K562 (cell line): Measurements from ENCODE around the gene TXNDC9. TPM values are rescaled to one million over a fixed set of nuclear protein-coding genes. Genes with fewer than 3 reads are reported as not detected.
A peak's percentile ranks its signal among the peaks of the same experiment; 100 is the strongest.

Experiments used
- ARID1B ChIP-seq: fragments of 450-650 bp; IDR thresholded peaks from 2 replicates; pipeline ENCODE4 v1.6.1; 2016; ENCODE audit warnings: antibody characterized with exemption, mild to moderate bottlenecking, inconsistent platforms
- BRD9 ChIP-seq: fragments of 450-650 bp; IDR thresholded peaks from 2 replicates; pipeline ENCODE4 v1.6.1; 2018; ENCODE audit warnings: low read depth; ENCODE audit not compliant: partially characterized antibody
- EHMT2 ChIP-seq: fragments of 450-650 bp; IDR thresholded peaks from 2 replicates; pipeline ENCODE4 v1.6.1; 2018; ENCODE audit warnings: antibody characterized with exemption
- ELF4 ChIP-seq: fragments of 450-650 bp; formaldehyde crosslinking; IDR thresholded peaks from 2 replicates; pipeline ENCODE4 v1.4.0; 2022; ENCODE audit warnings: missing genetic modification characterization
- ERF ChIP-seq: fragments of 450-650 bp; formaldehyde crosslinking; IDR thresholded peaks from 2 replicates; pipeline ENCODE4 v1.4.0; 2020; ENCODE audit warnings: mild to moderate bottlenecking, mixed read lengths
- ESRRA ChIP-seq: fragments of 450-650 bp; IDR thresholded peaks from 2 replicates; pipeline ENCODE4 v1.6.1; 2014; ENCODE audit warnings: low read depth, mild to moderate bottlenecking, moderate library complexity, borderline replicate concordance
- GATAD2B ChIP-seq: fragments of 450-650 bp; IDR thresholded peaks from 2 replicates; pipeline ENCODE4 v1.6.1; 2017; ENCODE audit warnings: mild to moderate bottlenecking, borderline replicate concordance
- HOXB6 ChIP-seq: fragments of 250-450 bp; sonication (Bioruptor Pico); IDR thresholded peaks from 2 replicates; pipeline ENCODE4 v1.5.1; 2022; ENCODE audit warnings: mild to moderate bottlenecking, borderline replicate concordance
- NELFE ChIP-seq: IDR thresholded peaks from 2 replicates; pipeline ENCODE4 v1.6.1; 2011; ENCODE audit warnings: mild to moderate bottlenecking; ENCODE audit not compliant: insufficient read depth, insufficient read length
- NFE2L1 ChIP-seq: fragments of 450-650 bp; IDR thresholded peaks from 2 replicates; pipeline ENCODE4 v1.6.1; 2016; ENCODE audit warnings: missing genetic modification characterization, low read depth, mild to moderate bottlenecking, missing compliant biosample characterization, moderate library complexity, borderline replicate concordance
- PHB ChIP-seq: fragments of 250-450 bp; sonication (Bioruptor Pico); IDR thresholded peaks from 2 replicates; pipeline ENCODE4 v1.5.0; 2021
- POLR2B ChIP-seq: fragments of 450-650 bp; IDR thresholded peaks from 2 replicates; pipeline ENCODE4 v1.6.1; 2018; ENCODE audit warnings: low read depth; ENCODE audit not compliant: partially characterized antibody
- POLR3A ChIP-seq: IDR thresholded peaks from 2 replicates; pipeline ENCODE4 v1.6.1; 2011; ENCODE audit warnings: borderline replicate concordance, mild to moderate bottlenecking, moderate library complexity; ENCODE audit not compliant: insufficient read length, insufficient read depth; ENCODE audit errors: extremely low read depth
- PRPF4 ChIP-seq: fragments of 200-400 bp; formaldehyde crosslinking; IDR thresholded peaks from one replicate; pipeline ENCODE4 v1.6.1; 2017; ENCODE audit warnings: low read length, low read depth, mild to moderate bottlenecking; ENCODE audit not compliant: insufficient read depth, poor library complexity, severe bottlenecking
- RBM14 ChIP-seq: fragments of 200-400 bp; formaldehyde crosslinking; IDR thresholded peaks from 2 replicates; pipeline ENCODE4 v1.6.1; 2018; ENCODE audit warnings: low read depth, mild to moderate bottlenecking, low read length, moderate library complexity, borderline replicate concordance; ENCODE audit not compliant: insufficient read depth
- SRSF3 ChIP-seq: fragments of 200-400 bp; formaldehyde crosslinking; IDR thresholded peaks from 2 replicates; pipeline ENCODE4 v1.6.1; 2016; ENCODE audit warnings: mild to moderate bottlenecking, low read length, moderate library complexity; ENCODE audit not compliant: insufficient read depth
- SUPT5H ChIP-seq: fragments of 450-650 bp; IDR thresholded peaks from 2 replicates; pipeline ENCODE4 v1.6.1; 2016
- THRAP3 ChIP-seq: fragments of 450-650 bp; IDR thresholded peaks from 2 replicates; pipeline ENCODE4 v1.6.1; 2016; ENCODE audit warnings: mild to moderate bottlenecking, inconsistent platforms, borderline replicate concordance
- WHSC1 ChIP-seq: IDR thresholded peaks from one replicate; pipeline ENCODE4 v1.6.1; 2012; ENCODE audit warnings: low read length, control low read depth, inconsistent platforms
- ZC3H4 ChIP-seq: sonication (generic); formaldehyde crosslinking; IDR thresholded peaks from 2 replicates; pipeline ENCODE4 v1.9.0; 2021; ENCODE audit warnings: missing genetic modification reagents, borderline replicate concordance
- ZNF140 ChIP-seq: fragments of 250-450 bp; sonication (Bioruptor Pico); IDR thresholded peaks from 2 replicates; pipeline ENCODE4 v1.8.0; 2021; ENCODE audit warnings: moderate library complexity, mild to moderate bottlenecking, inconsistent platforms
- ZNF197 ChIP-seq: fragments of 200-800 bp; sonication (Bioruptor generic); IDR thresholded peaks from 2 replicates; pipeline ENCODE4 v1.6.1; 2016; ENCODE audit warnings: low read depth, missing genetic modification characterization, missing compliant biosample characterization
- ZNF384 ChIP-seq: IDR thresholded peaks from 2 replicates; pipeline ENCODE4 v1.6.1; 2012; ENCODE audit warnings: low read depth, low read length, improper control_type of control experiment
- ZNF408 ChIP-seq: fragments of 250-450 bp; sonication (Bioruptor Pico); IDR thresholded peaks from 2 replicates; pipeline ENCODE4 v1.4.0; 2020; ENCODE audit warnings: low read depth, mild to moderate bottlenecking, moderate library complexity
- ZNF77 ChIP-seq: fragments of 250-450 bp; sonication (Bioruptor Pico); IDR thresholded peaks from 2 replicates; pipeline ENCODE4 v1.5.0; 2020
- polyA plus RNA-seq, 8 experiments: library from polyadenylated mRNA; depleted of rRNA in 4 of 8; stranded (reverse) in 5 of 8; unstranded in 3 of 8; fragments of >200 nt; fragmentation: Nextera tagmentation in 2 of 8; fragmentation: Illumina TruSeq in 1 of 8; extraction: Ambion mirVana in 2 of 8; extraction: Trizol in 1 of 8; gene quantifications; 2 replicates each; pipeline versions ENCODE4 v1.2.1 to v1.2.3, GENCODE V29; 2011 to 2014; ENCODE audit warnings: inconsistent platforms in 1 of 8, missing spikeins in 1 of 8
- total RNA-seq, 7 experiments: library from RNA; depleted of rRNA in 6 of 7; stranded (reverse); fragments of >200 nt in 6 of 7; fragmentation: Illumina TruSeq in 2 of 7; extraction: Trizol in 2 of 7; gene quantifications; 2 replicates each; pipeline versions ENCODE4 v1.2.1 to v1.2.3, GENCODE V29; 2011 to 2021; ENCODE audit warnings: low replicate concordance in 1 of 7
- TF ChIP-seq, protein P1 (sequence below), 2 experiments: fragments of 450-650 bp; IDR thresholded peaks; 2 replicates each; pipeline ENCODE4 v1.6.1; 2016
- TF ChIP-seq, protein P2 (sequence below): fragments of 450-650 bp; formaldehyde crosslinking; IDR thresholded peaks from 2 replicates; pipeline ENCODE4 v1.4.0; 2020; ENCODE audit warnings: mild to moderate bottlenecking, mixed read lengths

The TXNDC9 gene
- total and polyA plus RNA-seq, 9 of the 15 experiments (the other 6 are each of a cell fraction or from before 2014, with no cell fraction given) = 37.5 to 211 (median 65.5) TPM

DNA sequence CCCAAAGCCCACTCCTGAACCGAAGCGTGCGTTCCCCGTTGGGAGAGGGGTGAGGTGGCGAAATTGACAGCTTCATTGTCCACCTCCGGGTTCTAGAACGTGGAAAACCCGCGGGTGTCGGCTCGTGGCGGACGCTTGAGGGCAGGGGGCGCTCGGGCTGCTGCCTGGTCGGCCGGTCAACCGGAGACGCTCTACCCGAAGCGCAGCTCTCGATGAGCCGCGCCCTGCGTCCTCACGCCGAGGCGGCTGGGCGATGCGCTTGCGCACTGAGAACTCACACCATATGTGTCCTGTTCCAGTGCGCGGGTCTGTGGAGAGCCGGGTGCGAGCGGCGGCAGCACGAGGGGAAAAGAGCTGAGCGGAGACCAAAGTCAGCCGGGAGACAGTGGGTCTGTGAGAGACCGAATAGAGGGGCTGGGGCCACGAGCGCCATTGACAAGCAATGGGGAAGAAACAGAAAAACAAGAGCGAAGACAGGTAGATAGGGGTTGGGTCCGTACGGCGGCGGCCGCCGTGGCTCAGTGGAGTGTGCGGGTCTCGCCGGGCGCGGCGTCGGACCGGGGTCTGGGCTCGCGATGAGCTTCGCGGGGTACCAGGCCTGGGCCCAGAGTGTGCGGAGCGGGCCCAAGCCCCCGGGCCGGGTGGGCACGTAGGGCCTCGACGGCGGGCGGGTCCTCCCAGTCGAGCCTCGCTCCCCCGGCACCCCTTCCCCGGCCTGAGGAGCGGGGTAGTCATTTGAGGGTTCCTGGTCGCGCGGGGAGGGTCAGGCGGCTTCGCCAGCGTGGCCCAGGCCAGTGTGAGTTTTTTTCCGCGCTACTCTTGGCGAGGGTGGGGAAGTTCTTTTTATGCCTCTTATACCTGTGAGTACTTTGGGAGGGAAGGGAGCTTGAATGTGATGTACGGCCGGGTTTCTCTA lies 1.2 kb upstream of the TXNDC9 start, which contains the start of gene EIF5B (continued):
- TF ChIP-seq ESRRA (0 out of 2 replicates have a peak, but pooled peaks have one; percentile 25), ZNF197 (CRISPR knock-in tag) (no peak), ZNF384 (no peak), POLR3A (no peak), HOXB6 (CRISPR knock-in tag) (no peak), POLR2B (peak; percentile 92), THRAP3 (no peak), ARID1B (no peak), RBM14 (no peak), ZNF77 (no peak), ZC3H4 (CRISPR knock-in tag) (0 out of 2 replicates have a peak, but pooled peaks have one; percentile 54), SUPT5H (peak; percentile 97), ELF4 (CRISPR knock-in tag) (no peak), BRD9 (no peak), ZNF408 (no peak), EHMT2 (no peak), ERF (CRISPR knock-in tag) (no peak), PHB (CRISPR knock-in tag) (no peak), ZNF140 (CRISPR knock-in tag) (no peak), PRPF4 (no peak), NFE2L1 (tag) (no peak), NELFE (no peak), WHSC1 (no peak), SRSF3 (0 out of 2 replicates have a peak, but pooled peaks have one; percentile 61), GATAD2B (peak; percentile 52; the same call in 1 of the 2 replicates)
- TF ChIP-seq, protein P1, sequence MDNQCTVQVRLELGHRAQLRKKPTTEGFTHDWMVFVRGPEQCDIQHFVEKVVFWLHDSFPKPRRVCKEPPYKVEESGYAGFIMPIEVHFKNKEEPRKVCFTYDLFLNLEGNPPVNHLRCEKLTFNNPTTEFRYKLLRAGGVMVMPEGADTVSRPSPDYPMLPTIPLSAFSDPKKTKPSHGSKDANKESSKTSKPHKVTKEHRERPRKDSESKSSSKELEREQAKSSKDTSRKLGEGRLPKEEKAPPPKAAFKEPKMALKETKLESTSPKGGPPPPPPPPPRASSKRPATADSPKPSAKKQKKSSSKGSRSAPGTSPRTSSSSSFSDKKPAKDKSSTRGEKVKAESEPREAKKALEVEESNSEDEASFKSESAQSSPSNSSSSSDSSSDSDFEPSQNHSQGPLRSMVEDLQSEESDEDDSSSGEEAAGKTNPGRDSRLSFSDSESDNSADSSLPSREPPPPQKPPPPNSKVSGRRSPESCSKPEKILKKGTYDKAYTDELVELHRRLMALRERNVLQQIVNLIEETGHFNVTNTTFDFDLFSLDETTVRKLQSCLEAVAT (IDR thresholded peaks at IDR 0.05) = no peak; a peak in 1 of 4 replicates
- TF ChIP-seq, protein P2, sequence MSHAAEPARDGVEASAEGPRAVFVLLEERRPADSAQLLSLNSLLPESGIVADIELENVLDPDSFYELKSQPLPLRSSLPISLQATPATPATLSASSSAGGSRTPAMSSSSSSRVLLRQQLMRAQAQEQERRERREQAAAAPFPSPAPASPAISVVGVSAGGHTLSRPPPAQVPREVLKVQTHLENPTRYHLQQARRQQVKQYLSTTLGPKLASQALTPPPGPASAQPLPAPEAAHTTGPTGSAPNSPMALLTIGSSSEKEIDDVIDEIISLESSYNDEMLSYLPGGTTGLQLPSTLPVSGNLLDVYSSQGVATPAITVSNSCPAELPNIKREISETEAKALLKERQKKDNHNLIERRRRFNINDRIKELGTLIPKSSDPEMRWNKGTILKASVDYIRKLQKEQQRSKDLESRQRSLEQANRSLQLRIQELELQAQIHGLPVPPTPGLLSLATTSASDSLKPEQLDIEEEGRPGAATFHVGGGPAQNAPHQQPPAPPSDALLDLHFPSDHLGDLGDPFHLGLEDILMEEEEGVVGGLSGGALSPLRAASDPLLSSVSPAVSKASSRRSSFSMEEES (CRISPR knock-in tag) = no peak
